ENCODE measurements around the gene CARM1.
"Not testable (repeated sequence)": the region's sequence is repeated elsewhere in the genome, so short reads cannot be mapped to it uniquely, and the experiment has no call there.

CARM1 gene

DNA sequence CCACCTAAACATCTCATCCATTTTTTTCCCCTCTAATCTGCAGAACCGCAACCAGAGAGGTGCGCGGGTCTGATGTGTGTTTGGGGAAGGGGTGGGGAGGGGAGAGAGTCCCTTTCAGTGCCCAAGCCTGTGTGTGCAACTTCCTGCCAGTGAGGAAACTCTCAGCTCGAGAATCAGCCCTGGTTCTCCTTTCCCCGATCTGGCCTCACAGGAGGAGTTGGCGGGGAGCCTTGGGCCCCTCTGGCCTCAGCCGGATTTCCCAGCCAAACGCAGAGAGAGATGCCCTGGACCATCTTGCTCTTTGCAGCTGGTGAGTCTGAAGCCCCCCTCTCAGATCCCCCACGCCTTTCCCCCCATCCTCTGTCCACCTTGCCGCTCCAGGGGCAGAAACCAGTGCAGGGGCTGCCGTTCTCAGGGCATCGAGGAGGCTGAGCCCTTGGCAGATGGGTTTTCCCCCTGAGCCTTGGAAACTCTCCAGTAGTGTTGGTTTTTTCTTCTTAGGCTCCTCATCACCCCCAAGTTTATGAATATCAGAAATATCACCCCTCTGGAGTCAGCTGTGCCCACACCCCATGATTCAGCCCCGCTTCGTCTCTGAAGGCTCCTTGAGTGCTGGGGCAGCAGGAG, 23.0 kb upstream of the CARM1 start, which contains the start of gene C19orf38:
Gene C19orf38 (plus strand): TSS at position 186 of the 627 bp plus-strand sequence. CDS start 94 bp downstream, at position 280.
- DNase-seq: no peak

DNA sequence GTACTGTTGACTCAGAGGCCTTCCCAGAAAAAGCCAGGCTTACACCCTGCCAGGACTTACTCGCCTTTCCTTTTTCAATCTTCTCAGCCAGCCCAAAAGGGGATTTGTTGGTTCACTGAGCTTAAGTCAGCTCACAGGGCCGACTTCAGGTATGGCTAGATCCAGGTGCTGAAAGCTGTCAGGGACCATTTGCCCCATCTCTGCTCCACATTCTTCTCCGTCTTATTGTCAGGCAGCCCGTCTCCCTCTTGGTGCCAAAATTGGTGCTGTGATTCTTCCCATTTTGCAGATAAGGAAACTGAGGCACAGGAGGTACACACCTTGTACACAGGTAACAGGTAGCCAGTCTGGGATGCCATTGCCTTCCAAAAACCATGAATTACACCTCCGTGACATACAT, 20.7 kb upstream of the CARM1 start:
- no peak for DNase-seq

- no peak for DNase-seq
These were observed 19.1 kb upstream of the CARM1 start for GRCh38 chr19:10852098-10852800.

DNA sequence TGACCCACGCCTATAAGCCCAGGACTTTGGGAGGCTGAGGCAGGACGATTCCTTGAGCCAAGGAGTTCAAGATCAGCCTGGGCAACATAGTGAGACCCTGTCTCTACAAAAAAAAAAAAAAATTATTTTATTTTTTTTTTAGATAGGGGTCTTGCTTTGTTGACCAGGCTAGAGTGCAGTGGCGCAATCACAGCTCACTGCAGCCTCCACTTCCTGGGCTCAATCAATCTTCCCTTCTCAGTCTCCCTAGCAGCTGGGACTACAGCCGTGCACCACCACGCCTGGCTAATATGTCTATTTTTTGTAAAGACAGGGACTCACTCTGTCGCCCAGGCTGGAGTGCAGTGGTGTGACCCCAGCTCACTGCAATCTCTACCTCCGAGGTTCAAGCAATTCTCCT, 18.4 kb upstream of the CARM1 start:
- no peak for DNase-seq

DNA sequence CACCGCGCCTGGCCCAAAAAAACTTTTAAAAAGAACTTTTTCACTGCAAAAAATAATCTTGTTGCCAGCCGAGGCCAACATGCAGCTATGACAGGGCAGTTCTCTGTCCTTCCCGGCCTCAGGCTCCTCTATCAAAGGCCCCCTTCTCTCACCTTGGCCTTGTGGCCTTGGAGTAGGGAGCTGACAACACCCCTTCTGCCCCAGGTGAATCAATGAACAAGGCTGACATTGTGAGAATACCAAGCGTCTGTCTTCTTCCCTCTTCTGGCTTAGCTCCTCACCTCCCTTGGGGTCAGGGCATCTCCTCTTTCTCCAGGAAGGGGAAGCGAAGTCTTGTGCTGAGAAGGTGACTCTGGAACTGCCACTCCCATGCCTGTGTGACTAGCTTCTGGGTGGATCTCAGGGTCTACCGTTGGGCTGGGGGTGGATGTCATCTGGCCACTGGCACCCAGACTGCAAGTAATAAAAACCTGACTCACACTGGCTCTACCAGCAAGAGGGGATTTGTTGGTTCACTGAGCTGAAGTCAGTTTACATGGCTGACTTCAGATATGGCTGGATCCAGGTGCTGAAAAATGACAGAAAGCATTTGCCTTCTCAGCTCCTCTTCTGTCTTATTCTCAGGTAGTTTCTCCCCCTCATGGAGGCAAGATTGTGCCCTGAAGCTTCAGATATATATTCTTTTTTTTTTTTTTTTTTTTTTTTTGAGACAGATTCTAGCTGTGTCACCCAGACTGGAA, 16.8 kb upstream of the CARM1 start:
- no peak for DNase-seq

DNA sequence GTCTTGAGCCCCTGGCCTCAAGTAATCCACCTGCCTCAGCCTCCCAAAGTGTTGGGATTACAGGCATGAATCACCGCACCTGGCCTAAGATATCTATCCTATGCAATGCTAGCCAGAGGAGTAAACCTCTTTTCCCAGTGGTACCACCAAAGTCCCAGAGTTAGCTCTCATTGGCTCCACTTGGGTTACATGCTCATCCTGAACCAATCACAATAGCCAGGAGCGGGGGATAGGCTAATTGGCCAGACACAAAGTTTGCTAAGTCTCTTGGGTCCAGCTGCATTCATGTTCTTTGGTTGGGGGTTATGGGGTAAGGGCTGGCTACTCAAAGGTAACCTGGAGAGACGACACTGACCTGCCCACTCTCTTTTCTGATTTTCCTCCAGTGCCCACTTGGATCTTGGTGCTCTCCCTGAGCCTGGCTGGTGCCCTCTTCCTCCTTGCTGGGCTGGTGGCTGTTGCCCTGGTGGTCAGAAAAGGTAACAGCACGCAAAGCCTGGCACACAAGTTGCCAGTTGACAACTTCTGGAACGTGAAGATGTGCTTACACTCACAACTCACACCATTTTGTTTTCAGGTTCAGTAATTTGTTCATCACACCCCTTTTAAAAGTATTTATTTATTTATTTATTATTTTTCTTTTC, 15.4 kb upstream of the CARM1 start:
- DNase-seq: no peak

GRCh38 chr19:10856899-10857298, 14.5 kb upstream of the CARM1 start:
- not testable (repeated sequence) for DNase-seq

- no peak for DNase-seq
These were observed 13.0 kb upstream of the CARM1 start for GRCh38 chr19:10858204-10858828.

- no peak for DNase-seq
These were observed 10.2 kb upstream of the CARM1 start for GRCh38 chr19:10861103-10861651.

- DNase-seq: no peak
These were observed 8.7 kb upstream of the CARM1 start for GRCh38 chr19:10862561-10863106.

- no peak for DNase-seq
These were observed 8.1 kb upstream of the CARM1 start for GRCh38 chr19:10863107-10863717.

GRCh38 chr19:10864538-10864899, 6.8 kb upstream of the CARM1 start:
- peak; percentile 85 for DNase-seq

DNA sequence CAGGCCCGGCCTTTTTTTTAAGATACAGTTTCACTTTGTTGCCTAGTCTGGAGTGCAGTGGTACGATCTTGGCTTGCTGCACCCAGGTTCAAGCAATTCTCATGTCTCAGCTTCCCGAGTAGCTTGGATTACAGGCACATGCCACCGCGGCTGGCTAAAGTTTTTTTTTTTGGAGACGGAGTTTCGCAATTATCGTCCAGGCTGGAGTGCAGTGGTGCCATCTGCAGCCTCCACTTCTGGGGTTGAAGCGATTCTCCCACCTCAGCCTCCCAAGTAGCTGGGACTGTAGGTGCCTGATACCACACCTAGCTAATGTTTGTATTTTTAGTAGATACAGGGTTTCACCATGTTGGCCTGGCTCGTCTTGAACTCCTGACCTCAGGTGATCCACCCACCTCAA, 4.9 kb upstream of the CARM1 start:
- DNase-seq: no peak

DNA sequence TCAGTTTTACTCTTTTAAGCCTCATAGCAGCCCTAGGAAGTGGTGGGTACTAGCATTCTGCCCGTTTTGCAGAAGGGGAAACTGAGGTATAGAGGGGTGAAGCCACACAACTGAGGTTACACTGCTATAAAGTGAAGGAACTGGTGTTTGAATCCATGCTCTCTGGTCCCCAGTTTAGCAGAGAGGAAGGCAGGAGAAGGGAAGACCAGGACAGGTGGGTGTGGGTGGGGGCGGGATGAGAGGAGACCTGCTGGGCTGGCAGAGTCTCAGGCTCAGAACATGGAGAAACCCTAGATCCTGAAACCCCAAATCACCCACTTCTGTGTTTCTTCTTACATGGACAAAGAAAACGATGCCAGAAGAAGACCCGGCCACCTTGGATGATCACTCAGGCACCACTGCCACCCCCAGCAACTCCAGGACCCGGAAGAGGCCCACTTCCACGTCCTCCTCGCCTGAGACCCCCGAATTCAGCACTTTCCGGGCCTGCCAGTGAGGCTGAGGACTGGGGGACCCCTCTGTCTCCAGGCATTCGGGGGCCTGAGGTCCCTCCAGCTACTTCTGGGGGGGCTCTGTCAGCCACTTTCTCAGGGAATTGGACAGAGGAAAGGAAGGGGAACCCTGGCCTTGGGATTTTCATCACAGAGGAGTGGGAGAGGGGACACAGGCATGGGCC, 2.3 kb upstream of the CARM1 start:
- DNase-seq: no peak

DNA sequence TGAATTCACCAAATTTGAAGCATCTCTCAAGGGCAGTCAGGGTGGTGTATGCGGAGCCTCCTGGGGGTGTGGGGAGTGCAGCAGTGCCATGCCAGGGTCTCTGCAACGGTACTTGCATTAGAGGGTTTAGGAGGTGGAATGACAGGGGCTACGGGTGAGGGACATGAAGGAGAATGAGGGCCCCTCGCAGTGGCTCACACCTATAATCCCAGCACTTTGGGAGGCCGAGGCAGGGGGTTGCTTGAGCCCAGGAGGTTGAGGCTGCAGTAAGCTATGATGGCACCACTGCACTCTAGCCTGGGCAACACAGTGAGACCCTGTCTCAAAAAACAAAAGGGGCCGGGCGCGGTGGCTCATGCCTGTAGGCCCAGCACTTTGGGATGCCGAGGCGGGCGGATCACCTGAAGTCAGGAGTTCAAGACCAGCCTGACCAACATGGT, 1.5 kb upstream of the CARM1 start:
- DNase-seq: not testable (repeated sequence)

GRCh38 chr19:10870501-10870954, 825 bp upstream of the CARM1 start:
- peak; percentile 82 for DNase-seq

DNA sequence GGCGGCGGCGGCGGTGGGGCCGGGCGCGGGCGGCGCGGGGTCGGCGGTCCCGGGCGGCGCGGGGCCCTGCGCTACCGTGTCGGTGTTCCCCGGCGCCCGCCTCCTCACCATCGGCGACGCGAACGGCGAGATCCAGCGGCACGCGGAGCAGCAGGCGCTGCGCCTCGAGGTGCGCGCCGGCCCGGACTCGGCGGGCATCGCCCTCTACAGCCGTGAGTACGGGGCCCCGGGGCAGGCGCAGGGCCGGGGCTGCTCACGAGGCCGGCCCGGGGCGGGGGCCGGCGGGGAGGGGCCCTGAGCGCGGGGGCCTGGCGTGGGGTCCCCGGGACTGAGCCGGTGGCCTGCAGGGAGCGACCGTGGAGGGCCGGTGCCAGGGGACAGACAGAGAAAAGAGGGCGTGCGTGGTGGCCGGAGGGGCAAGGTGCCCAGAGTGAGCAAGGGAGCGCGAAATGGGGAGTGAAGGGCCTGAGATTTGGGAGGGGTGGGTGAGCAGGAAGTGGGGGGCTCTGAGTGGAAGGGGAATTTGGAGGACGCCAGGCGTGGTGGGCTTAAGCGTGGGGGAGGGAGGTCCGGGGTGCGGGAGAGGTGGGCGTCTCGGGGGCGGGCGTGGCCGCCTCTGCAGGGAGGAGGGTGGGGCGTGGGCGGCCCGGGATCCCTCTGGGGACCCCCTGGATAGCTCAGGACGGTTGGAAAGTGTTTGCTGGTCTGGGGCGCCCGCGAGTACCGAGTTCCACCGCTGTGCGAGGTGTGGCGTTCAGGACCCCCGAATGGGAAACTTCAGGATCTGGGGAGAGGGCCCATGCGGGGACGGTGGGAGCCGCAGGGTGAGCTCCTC, 575 bp downstream of the CARM1 start:
- peak; percentile 48 for DNase-seq

DNA sequence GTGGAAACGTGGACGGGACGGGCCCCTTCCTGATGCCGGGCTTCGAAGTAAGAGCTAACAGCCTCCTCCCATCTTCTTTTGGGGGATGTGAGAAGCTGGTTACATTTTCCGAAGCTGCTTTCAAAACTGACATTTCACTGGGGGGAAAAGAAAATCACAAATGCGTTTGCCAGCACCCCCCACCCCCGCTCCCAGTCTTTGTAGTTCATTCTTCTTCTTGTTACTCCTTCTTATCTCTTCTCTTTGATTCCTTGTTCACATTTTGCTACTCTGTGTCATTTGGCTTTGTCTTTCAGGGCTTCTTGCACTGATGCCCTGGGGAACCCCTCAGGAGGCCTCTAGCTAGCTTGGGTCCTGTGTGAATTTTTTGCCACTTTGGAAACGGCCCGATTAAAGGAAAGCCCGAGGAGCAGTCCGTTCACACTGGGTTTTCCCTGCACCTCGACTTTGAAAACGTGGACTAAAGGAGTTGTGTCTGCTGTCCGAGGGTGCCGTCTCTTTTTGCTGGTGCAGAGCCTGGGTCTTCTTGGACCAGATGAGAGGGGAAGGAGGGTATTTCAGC, 1.3 kb downstream of the CARM1 start:
- DNase-seq: no peak

DNA sequence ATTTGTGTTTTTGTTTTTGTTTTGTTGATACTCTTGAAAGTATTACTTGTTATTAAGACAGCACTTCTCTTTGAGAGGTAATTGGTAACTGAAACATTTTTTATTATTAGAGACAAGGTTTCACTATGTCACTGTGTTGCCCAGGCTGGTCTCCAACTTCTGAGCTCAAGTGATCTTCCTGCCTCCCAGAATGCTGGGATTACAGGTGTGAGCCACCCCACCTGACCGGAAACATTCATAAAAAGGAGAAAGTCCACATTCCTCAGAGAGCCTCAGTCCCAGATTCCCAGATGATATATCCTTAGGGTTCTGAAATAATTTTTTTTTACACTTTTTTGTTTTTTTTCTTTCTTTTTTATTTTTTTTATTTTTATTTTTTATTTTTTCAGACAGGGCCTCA, 2.7 kb downstream of the CARM1 start:
- DNase-seq: no peak
